ENCODE data around the gene LSM14A.

DNA sequence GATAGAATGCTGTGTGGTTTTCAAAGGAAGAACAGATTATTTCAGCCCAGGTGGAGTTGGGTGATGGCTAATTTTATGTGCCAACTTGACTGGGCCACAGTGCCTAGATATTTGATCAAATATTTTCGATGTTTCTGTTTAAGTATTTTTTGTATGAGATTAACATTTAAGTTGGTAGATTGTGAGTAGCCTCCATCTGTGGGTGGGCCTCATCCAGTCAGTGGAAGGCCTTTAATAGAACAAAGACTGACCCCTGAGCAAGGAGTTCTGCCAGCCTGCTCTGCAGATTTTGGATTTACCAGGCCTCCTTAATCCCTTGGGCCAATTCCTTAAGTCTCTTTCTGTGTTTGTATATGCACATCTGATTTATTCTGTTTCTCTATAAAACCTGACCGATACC is 13.9 kb downstream of the LSM14A start:
- TF ChIP-seq POLR2A (IDR thresholded peaks at IDR 0.05; ENCODE audit: low read depth, low read length) (no peak), TAF1 (IDR thresholded peaks at IDR 0.05; ENCODE audit: low read depth, low read length) (no peak), POLR2AphosphoS5 (IDR thresholded peaks at IDR 0.05; ENCODE audit: low read depth, low read length) (no peak), SPI1 (IDR thresholded peaks at IDR 0.05; ENCODE audit: low read depth, low read length) (no peak), POU2F2 (IDR thresholded peaks at IDR 0.05; ENCODE audit: low read depth, low read length) (no peak)

Data from GM12891 (cell line).